ENCODE data around the gene OLFML2B. TPM values are rescaled to one million over a fixed set of nuclear protein-coding genes. Genes with fewer than 3 reads are reported as not detected.

Gene OLFML2B
- total and polyA plus RNA-seq, 2 donors (not counting 1 experiment from before 2014, with no cell fraction given), result 5.1 to 7.2 TPM

DNA sequence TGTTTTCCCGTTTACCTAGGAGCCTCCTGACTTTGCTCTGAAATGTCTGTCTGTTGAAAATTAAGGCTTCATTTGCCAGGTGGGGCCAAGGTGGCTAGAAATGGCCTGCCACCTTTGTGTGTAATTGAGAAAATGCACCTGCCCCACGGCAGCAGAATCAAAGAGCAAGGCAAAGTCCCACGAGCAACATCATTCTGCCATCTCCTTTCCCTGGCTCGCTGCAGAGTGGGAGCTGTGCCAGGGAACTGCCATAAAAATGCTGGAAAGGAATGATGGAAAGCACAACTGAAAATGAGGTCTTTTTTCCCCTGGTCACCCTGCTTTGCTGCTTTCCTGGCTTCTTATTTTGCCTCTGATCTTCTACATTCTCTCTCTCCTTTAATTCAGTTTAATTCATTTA is 5.5 kb upstream of the OLFML2B start:
- TF ChIP-seq, protein P1, sequence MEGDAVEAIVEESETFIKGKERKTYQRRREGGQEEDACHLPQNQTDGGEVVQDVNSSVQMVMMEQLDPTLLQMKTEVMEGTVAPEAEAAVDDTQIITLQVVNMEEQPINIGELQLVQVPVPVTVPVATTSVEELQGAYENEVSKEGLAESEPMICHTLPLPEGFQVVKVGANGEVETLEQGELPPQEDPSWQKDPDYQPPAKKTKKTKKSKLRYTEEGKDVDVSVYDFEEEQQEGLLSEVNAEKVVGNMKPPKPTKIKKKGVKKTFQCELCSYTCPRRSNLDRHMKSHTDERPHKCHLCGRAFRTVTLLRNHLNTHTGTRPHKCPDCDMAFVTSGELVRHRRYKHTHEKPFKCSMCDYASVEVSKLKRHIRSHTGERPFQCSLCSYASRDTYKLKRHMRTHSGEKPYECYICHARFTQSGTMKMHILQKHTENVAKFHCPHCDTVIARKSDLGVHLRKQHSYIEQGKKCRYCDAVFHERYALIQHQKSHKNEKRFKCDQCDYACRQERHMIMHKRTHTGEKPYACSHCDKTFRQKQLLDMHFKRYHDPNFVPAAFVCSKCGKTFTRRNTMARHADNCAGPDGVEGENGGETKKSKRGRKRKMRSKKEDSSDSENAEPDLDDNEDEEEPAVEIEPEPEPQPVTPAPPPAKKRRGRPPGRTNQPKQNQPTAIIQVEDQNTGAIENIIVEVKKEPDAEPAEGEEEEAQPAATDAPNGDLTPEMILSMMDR (conservative IDR thresholded peaks at IDR 0.05 in 1 of 2, IDR thresholded peaks at IDR 0.05 in 1 of 2; ENCODE audit: low read depth in 1 of 2, low read length in 2 of 2), result no peak
- no peak for TF ChIP-seq EZH2 (IDR thresholded peaks at IDR 0.05; ENCODE audit: low read length, missing control alignments)
- no peaks in the 10 kb centered on the region for H3K9me3 ChIP-seq (ENCODE audit: control insufficient read depth, insufficient read depth, low read depth, low read length)
- no peak for DNase-seq (ENCODE audit: low read depth in 2 of 2)
- no peak overlapping the region for H3K4me3 ChIP-seq (replicated peaks in 1 of 4; ENCODE audit: control extremely low read depth in 1 of 4, insufficient read depth in 1 of 4, low read depth in 3 of 4, low read length in 4 of 4)
- no peaks in the 10 kb centered on the region for H3K79me2 ChIP-seq (ENCODE audit: control insufficient read depth, insufficient read depth, low read length)
- H3K4me1 ChIP-seq (ENCODE audit: control insufficient read depth, extremely low read depth, insufficient read depth, low read length), result no peaks in the 10 kb centered on the region
- no peaks in the 10 kb centered on the region for H4K20me1 ChIP-seq (ENCODE audit: control insufficient read depth, extremely low read depth, insufficient read depth, low read length)
- H3K27ac ChIP-seq (ENCODE audit: insufficient read depth, low read length), result no peak overlapping the region
- no peak overlapping the region for H2AFZ ChIP-seq (ENCODE audit: low read length)
- no peak overlapping the region for H3K4me2 ChIP-seq (ENCODE audit: extremely low read depth, insufficient read depth, low read length)
- no peaks in the 10 kb centered on the region for H3K27me3 ChIP-seq (ENCODE audit: control insufficient read depth, insufficient read depth, low read length)
- H3K9ac ChIP-seq (ENCODE audit: insufficient read depth, low read length), result no peak overlapping the region
- no peaks in the 10 kb centered on the region for H3K36me3 ChIP-seq (ENCODE audit: control insufficient read depth, insufficient read depth, low read length)

DNA sequence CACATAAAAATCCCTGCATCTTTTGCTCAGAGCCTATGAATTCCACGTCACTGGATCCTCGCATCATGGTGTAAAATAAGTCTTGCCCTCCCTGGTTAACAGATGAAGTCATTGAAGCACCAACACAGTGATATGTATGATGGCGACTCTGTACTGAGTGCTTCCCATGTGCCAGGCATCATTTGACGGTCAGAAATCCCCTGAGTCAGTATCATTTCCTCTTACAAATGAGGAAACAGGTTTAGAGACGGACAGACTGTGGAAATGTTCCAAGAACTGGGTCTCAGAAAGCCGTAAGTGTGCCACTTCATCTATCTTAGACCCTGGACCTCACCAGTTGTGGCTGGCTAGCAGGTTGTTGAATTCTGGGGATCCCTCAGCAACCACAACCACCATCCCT is 5.1 kb upstream of the OLFML2B start:
- TF ChIP-seq EZH2 (IDR thresholded peaks at IDR 0.05; ENCODE audit: low read length, missing control alignments), result no peak
- TF ChIP-seq, protein P1 (conservative IDR thresholded peaks at IDR 0.05 in 1 of 2, IDR thresholded peaks at IDR 0.05 in 1 of 2; ENCODE audit: low read depth in 1 of 2, low read length in 2 of 2), result no peak
- Histone ChIP-seq H3K4me2 (ENCODE audit: extremely low read depth, insufficient read depth, low read length) (no peak overlapping the region), H2AFZ (ENCODE audit: low read length) (no peak overlapping the region)

DNA sequence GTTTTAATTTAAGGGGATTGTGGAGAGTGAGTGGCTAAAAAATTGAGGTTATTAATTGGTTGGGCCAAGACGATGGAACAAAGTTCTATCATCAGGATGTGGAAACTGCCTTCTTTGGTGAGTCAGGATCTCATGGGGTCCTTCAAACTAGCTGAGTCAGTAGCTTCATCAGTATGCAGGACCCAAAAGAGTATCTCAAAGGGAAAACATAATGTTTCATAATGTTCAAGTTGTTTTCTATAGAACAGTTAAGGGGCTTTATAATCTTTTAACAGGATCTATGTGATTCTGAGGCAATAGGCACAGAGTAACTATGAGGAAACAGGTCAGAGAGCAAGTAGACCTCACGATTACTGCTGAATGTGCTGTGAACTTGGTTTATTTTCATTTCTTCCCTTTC is 3.2 kb upstream of the OLFML2B start:
- TF ChIP-seq, protein P1 (conservative IDR thresholded peaks at IDR 0.05 in 1 of 2, IDR thresholded peaks at IDR 0.05 in 1 of 2; ENCODE audit: low read depth in 1 of 2, low read length in 2 of 2), result no peak
- TF ChIP-seq EZH2 (IDR thresholded peaks at IDR 0.05; ENCODE audit: low read length, missing control alignments), result no peak
- Histone ChIP-seq H3K27ac (ENCODE audit: insufficient read depth, low read length) (no peak overlapping the region), H3K79me2 (ENCODE audit: control insufficient read depth, insufficient read depth, low read length) (no peaks in the 10 kb centered on the region), H3K27me3 (ENCODE audit: control insufficient read depth, insufficient read depth, low read length) (no peaks in the 10 kb centered on the region), H4K20me1 (ENCODE audit: control insufficient read depth, extremely low read depth, insufficient read depth, low read length) (no peaks in the 10 kb centered on the region), H3K4me1 (ENCODE audit: control insufficient read depth, extremely low read depth, insufficient read depth, low read length) (no peaks in the 10 kb centered on the region), H3K4me3 (replicated peaks in 1 of 4; ENCODE audit: control extremely low read depth in 1 of 4, insufficient read depth in 1 of 4, low read depth in 3 of 4, low read length in 4 of 4) (no peak overlapping the region), H3K9ac (ENCODE audit: insufficient read depth, low read length) (no peak overlapping the region), H3K4me2 (ENCODE audit: extremely low read depth, insufficient read depth, low read length) (no peak overlapping the region), H2AFZ (ENCODE audit: low read length) (no peak overlapping the region), H3K36me3 (ENCODE audit: control insufficient read depth, insufficient read depth, low read length) (no peaks in the 10 kb centered on the region), H3K9me3 (ENCODE audit: control insufficient read depth, insufficient read depth, low read depth, low read length) (no peaks in the 10 kb centered on the region)
- peak; percentile 37 to 48 for DNase-seq (ENCODE audit: low read depth in 2 of 2)

More for the DNA sequence above, 5.1 kb upstream of the OLFML2B start:
- Histone ChIP-seq H3K9ac (ENCODE audit: insufficient read depth, low read length) (no peak overlapping the region), H4K20me1 (ENCODE audit: control insufficient read depth, extremely low read depth, insufficient read depth, low read length) (no peaks in the 10 kb centered on the region), H3K27ac (ENCODE audit: insufficient read depth, low read length) (no peak overlapping the region), H3K36me3 (ENCODE audit: control insufficient read depth, insufficient read depth, low read length) (no peaks in the 10 kb centered on the region), H3K4me1 (ENCODE audit: control insufficient read depth, extremely low read depth, insufficient read depth, low read length) (no peaks in the 10 kb centered on the region), H3K4me3 (replicated peaks in 1 of 4; ENCODE audit: control extremely low read depth in 1 of 4, insufficient read depth in 1 of 4, low read depth in 3 of 4, low read length in 4 of 4) (no peak overlapping the region), H3K9me3 (ENCODE audit: control insufficient read depth, insufficient read depth, low read depth, low read length) (no peaks in the 10 kb centered on the region), H3K79me2 (ENCODE audit: control insufficient read depth, insufficient read depth, low read length) (no peaks in the 10 kb centered on the region), H3K27me3 (ENCODE audit: control insufficient read depth, insufficient read depth, low read length) (no peaks in the 10 kb centered on the region)
- no peak for DNase-seq (ENCODE audit: low read depth in 2 of 2)
